Hematopoietic multipotent progenitor cell treated with erythropoietin and hydrocortisone succinate and interleukin-3 and kit ligand, for 17 days (in vitro differentiated cells): ENCODE results near the gene IL17B.

Experiments
- DNase-seq: peaks from one replicate; pipeline ENCODE4 v3.0.0-alpha.2; 2015; ENCODE audit warnings: low spot score

The IL17B gene

GRCh38 chr5:149357370-149358293, 21.5 kb downstream of the IL17B start, which contains the start of gene PCYOX1L:
Gene PCYOX1L, plus strand, starts transcription at chr5:149358046. Its CDS starts 23 bp downstream, at chr5:149358069.
- peak; percentile 93 for DNase-seq

GRCh38 chr5:149356391-149356790, 22.7 kb downstream of the IL17B start:
- no peak for DNase-seq

GRCh38 chr5:149355688-149356087, 23.4 kb downstream of the IL17B start:
- DNase-seq: no peak

GRCh38 chr5:149353911-149354310, 25.2 kb downstream of the IL17B start:
- DNase-seq: no peak

GRCh38 chr5:149352169-149352568, 26.9 kb downstream of the IL17B start:
- DNase-seq: no peak

- no peak for DNase-seq
Observed at GRCh38 chr5:149349382-149349781, 29.7 kb downstream of the IL17B start.

- DNase-seq: no peak
Observed at GRCh38 chr5:149348518-149348917, 30.6 kb downstream of the IL17B start.

GRCh38 chr5:149345892-149346222, 33.2 kb downstream of the IL17B start:
- DNase-seq: no peak

GRCh38 chr5:149345147-149345891, 33.8 kb downstream of the IL17B start, which contains the start of gene GRPEL2:
Gene GRPEL2, plus strand, starts transcription at chr5:149345499. Its CDS starts 41 bp downstream, at chr5:149345540.
- DNase-seq: peak; percentile 94

- DNase-seq: no peak
Observed at GRCh38 chr5:149344151-149344550, 34.9 kb downstream of the IL17B start.

- no peak for DNase-seq
Observed at GRCh38 chr5:149341876-149342275, 37.2 kb downstream of the IL17B start.

GRCh38 chr5:149340920-149341319, 38.2 kb downstream of the IL17B start:
- no peak for DNase-seq

GRCh38 chr5:149338364-149338763, 40.7 kb downstream of the IL17B start:
- no peak for DNase-seq

- DNase-seq: no peak
Observed at GRCh38 chr5:149337736-149338135, 41.4 kb downstream of the IL17B start.

GRCh38 chr5:149333711-149334443, 45.2 kb downstream of the IL17B start:
- DNase-seq: no peak

- no peak for DNase-seq
Observed at GRCh38 chr5:149328177-149328576, 50.9 kb downstream of the IL17B start.

GRCh38 chr5:149326611-149327010, 52.5 kb downstream of the IL17B start:
- no peak for DNase-seq

GRCh38 chr5:149325894-149326293, 53.2 kb downstream of the IL17B start:
- no peak for DNase-seq

GRCh38 chr5:149325166-149325735, 53.8 kb downstream of the IL17B start:
- DNase-seq: no peak

- DNase-seq: no peak
Observed at GRCh38 chr5:149324641-149325040, 54.5 kb downstream of the IL17B start.
